HG03025 (cell line): ENCODE measurements around the gene KRTAP10-1.
"Not testable (repeated sequence)": the region's sequence is repeated elsewhere in the genome, so short reads cannot be mapped to it uniquely, and the experiment has no call there.

Experiments
- ATAC-seq: cut with Tn5 transposase; IDR thresholded peaks from one replicate; pipeline ENCODE4 v1.9.1; 2021; ENCODE audit warnings: mild to moderate bottlenecking, moderate library complexity; ENCODE audit not compliant: unreplicated experiment, low FRiP score

Gene KRTAP10-1

GRCh38 chr21:44507673-44508425, 32.1 kb downstream of the KRTAP10-1 start:
- ATAC-seq, result no peak

- no peak for ATAC-seq
These were observed 33.4 kb downstream of the KRTAP10-1 start for GRCh38 chr21:44506279-44507255.

- no peak for ATAC-seq
These were observed 34.2 kb downstream of the KRTAP10-1 start for GRCh38 chr21:44505673-44506278.

- ATAC-seq, result no peak
These were observed 36.0 kb downstream of the KRTAP10-1 start for GRCh38 chr21:44503901-44504399.

- not testable (repeated sequence) for ATAC-seq
These were observed 36.7 kb downstream of the KRTAP10-1 start for GRCh38 chr21:44503006-44503889.

- ATAC-seq, result no peak
These were observed 37.6 kb downstream of the KRTAP10-1 start for GRCh38 chr21:44502171-44502958.

GRCh38 chr21:44500111-44500510, 39.9 kb downstream of the KRTAP10-1 start:
- ATAC-seq, result no peak

- no peak for ATAC-seq
These were observed 40.4 kb downstream of the KRTAP10-1 start for GRCh38 chr21:44499631-44500030.

- no peak for ATAC-seq
These were observed 40.8 kb downstream of the KRTAP10-1 start for GRCh38 chr21:44499211-44499560.

- ATAC-seq, result no peak
These were observed 41.5 kb downstream of the KRTAP10-1 start for GRCh38 chr21:44498280-44499210.

GRCh38 chr21:44497703-44498126, 42.3 kb downstream of the KRTAP10-1 start:
- ATAC-seq, result no peak

- ATAC-seq, result no peak
These were observed 43.1 kb downstream of the KRTAP10-1 start for GRCh38 chr21:44496564-44497550.

GRCh38 chr21:44495611-44496563, 44.1 kb downstream of the KRTAP10-1 start:
- no peak for ATAC-seq

GRCh38 chr21:44494956-44495355, 45.0 kb downstream of the KRTAP10-1 start:
- ATAC-seq, result no peak

GRCh38 chr21:44494418-44494817, 45.6 kb downstream of the KRTAP10-1 start:
- ATAC-seq, result no peak
